HepG2 (cell line): ENCODE measurements around the gene NRK. TPM values are rescaled to one million over a fixed set of nuclear protein-coding genes. Genes with fewer than 3 reads are reported as not detected.
"Not testable (repeated sequence)": the region's sequence is repeated elsewhere in the genome, so short reads cannot be mapped to it uniquely, and the experiment has no call there.

ENCODE experiments used
- ATAC-seq: fragments of 200-7000 bp; cut with Tn5 transposase; 3 replicates; pipeline ENCODE4 v1.9.1; 2020; ENCODE audit warnings: mild to moderate bottlenecking, moderate library complexity
- BruUV-seq: library from RNA; stranded (reverse); fragments of 400-500 nt; replicated peaks from 2 replicates; lab custom pipeline; 2021; lab: Mats Ljungman, UMichigan
- CTCF ChIA-PET: fragments of 300-600 bp; formaldehyde crosslinking; extraction: SDS; loops from one replicate; lab custom pipeline; 2021; ENCODE audit warnings: low total read pairs, inconsistent platforms, low intra/inter-chr PET ratio; lab: Yijun Ruan, JAX
- POLR2A ChIA-PET: fragments of 350-600 bp; sonication (Branson Sonifier 250); formaldehyde crosslinking; loops from one replicate; lab custom pipeline; 2020; ENCODE audit warnings: antibody characterized with exemption, inconsistent platforms; lab: Yijun Ruan, JAX
- DNase-seq: peaks from one replicate; pipeline ENCODE4 v3.0.0-alpha.2; 2015; ENCODE audit warnings: low spot score
- FAIRE-seq: peaks from 3 replicates; lab custom pipeline; 2011; peaks lifted over from hg19 to GRCh38; lab: Jason Lieb, UNC
- H2AFZ ChIP-seq: one replicate; pipeline ENCODE4 v1.6.1; 2011; ENCODE audit warnings: low read length, inconsistent platforms
- H3K27ac ChIP-seq: fragments of 300-600 bp; 3 replicates; pipeline ENCODE4 v1.8.0; 2011; ENCODE audit warnings: mixed run types, mild to moderate bottlenecking, mixed read lengths, low read length, inconsistent platforms; ENCODE audit not compliant: insufficient read depth; ENCODE audit errors: extremely low read length
- H3K27me3 ChIP-seq, 2 experiments: fragments of 200-600 bp in 1 of 2; 2 replicates in 1 of 2; 3 replicates in 1 of 2; pipeline versions ENCODE4 v1.6.0 to v1.8.0; 2011; ENCODE audit warnings: low read length in 2 of 2, mild to moderate bottlenecking in 2 of 2, moderate library complexity in 2 of 2, inconsistent platforms in 1 of 2; ENCODE audit not compliant: insufficient read depth in 2 of 2, control insufficient read depth in 1 of 2
- H3K36me3 ChIP-seq, 2 experiments: fragments of 200-600 bp in 1 of 2; replicated peaks in 1 of 2; 2 replicates in 1 of 2; 3 replicates in 1 of 2; pipeline versions ENCODE4 v1.5.1 to v1.8.0; 2011; ENCODE audit warnings: low read length in 2 of 2, inconsistent platforms in 1 of 2; ENCODE audit not compliant: insufficient read depth in 2 of 2, control insufficient read depth in 1 of 2
- H3K4me1 ChIP-seq: 2 replicates; pipeline ENCODE4 v1.5.1; 2012; ENCODE audit warnings: low read length, inconsistent platforms; ENCODE audit not compliant: insufficient read depth
- H3K4me2 ChIP-seq: 2 replicates; pipeline ENCODE4 v1.6.0; 2011; ENCODE audit warnings: low read depth, low read length, inconsistent platforms
- H3K4me3 ChIP-seq, 3 experiments: fragments of 200-600 bp in 1 of 3; sonication (generic), shearing (Covaris generic) in 1 of 3; replicated peaks in 1 of 3; 2 replicates each; pipeline ENCODE4 v1.5.1; 2011 to 2016; ENCODE audit warnings: low read length in 3 of 3, inconsistent platforms in 2 of 3, low read depth in 2 of 3, mild to moderate bottlenecking in 2 of 3, control low read depth in 1 of 3, mixed read lengths in 1 of 3; ENCODE audit not compliant: insufficient read depth in 1 of 3
- H3K79me2 ChIP-seq: one replicate; pipeline ENCODE4 v1.6.1; 2011; ENCODE audit warnings: low read length, inconsistent platforms; ENCODE audit not compliant: insufficient read depth
- H3K9ac ChIP-seq: 2 replicates; pipeline ENCODE4 v1.6.0; 2011; ENCODE audit warnings: mild to moderate bottlenecking, low read depth, low read length, inconsistent platforms; ENCODE audit not compliant: insufficient read depth
- H3K9me3 ChIP-seq: 2 replicates; pipeline ENCODE4 v1.5.1; 2012; ENCODE audit warnings: mild to moderate bottlenecking, low read length
- H4K20me1 ChIP-seq: 2 replicates; pipeline ENCODE4 v1.6.0; 2011; ENCODE audit warnings: inconsistent platforms, mild to moderate bottlenecking, low read length, moderate library complexity; ENCODE audit not compliant: insufficient read depth
- BORCS8-MEF2B ChIP-seq: sonication (generic); formaldehyde crosslinking; IDR thresholded peaks from 2 replicates; pipeline ENCODE4 v1.8.0; 2022; ENCODE audit warnings: mild to moderate bottlenecking, missing genetic modification reagents
- HNRNPH1 ChIP-seq: fragments of 200-400 bp; formaldehyde crosslinking; optimal IDR thresholded peaks from 2 replicates; pipeline ENCODE3; 2017; ENCODE audit warnings: mild to moderate bottlenecking, low read depth, low read length
- PHF5A ChIP-seq: IDR thresholded peaks from one replicate; pipeline ENCODE4 v1.6.1; 2018; ENCODE audit warnings: low read depth, missing genetic modification reagents; ENCODE audit not compliant: unreplicated experiment
- ZFP36 ChIP-seq: fragments of 150-350 bp; IDR thresholded peaks from 2 replicates; pipeline ENCODE4 v1.6.1; 2018; ENCODE audit warnings: borderline replicate concordance, low read length, low read depth; ENCODE audit not compliant: partially characterized antibody
- ZNF12 ChIP-seq: sonication (generic); formaldehyde crosslinking; IDR thresholded peaks from 2 replicates; pipeline ENCODE4 v1.5.0; 2020; ENCODE audit warnings: missing genetic modification reagents
- ZNF136 ChIP-seq: sonication (generic); formaldehyde crosslinking; IDR thresholded peaks from 2 replicates; pipeline ENCODE4 v1.8.1; 2022; ENCODE audit warnings: low read depth, mild to moderate bottlenecking, moderate library complexity, missing genetic modification reagents
- ZNF224 ChIP-seq: sonication (generic); formaldehyde crosslinking; IDR thresholded peaks from 2 replicates; pipeline ENCODE4 v1.5.0; 2020; ENCODE audit warnings: mild to moderate bottlenecking, missing genetic modification reagents
- ZNF234 ChIP-seq: sonication (generic); formaldehyde crosslinking; conservative IDR thresholded peaks from 2 replicates; pipeline ENCODE4 v1.5.1; 2020; ENCODE audit warnings: mild to moderate bottlenecking, missing genetic modification reagents
- ZNF292 ChIP-seq: sonication (generic); formaldehyde crosslinking; IDR thresholded peaks from 2 replicates; pipeline ENCODE4 v1.8.1; 2022; ENCODE audit warnings: mild to moderate bottlenecking, low read depth, missing genetic modification reagents, borderline replicate concordance
- ZNF367 ChIP-seq: sonication (generic); formaldehyde crosslinking; IDR thresholded peaks from 2 replicates; pipeline ENCODE4 v1.4.0; 2020; ENCODE audit warnings: missing genetic modification reagents, borderline replicate concordance
- WGBS: methylation state at CpG from one replicate; pipeline ENCODE4 v1.1.6; 2017; ENCODE audit warnings: low lambda C conversion rate; 5-methylcytosine and 5-hydroxymethylcytosine counted together
- in situ Hi-C: cut with HindIII; loops from 2 replicates; pipeline ENCODE4 v1.10.0; 2017; ENCODE audit warnings: low pct_unique_long_range_greater_than_20kb; ENCODE audit not compliant: extremely low pct_ligation_motif_present
- intact Hi-C: fragments of 100-400 bp; cut with micrococcal nuclease; formaldehyde crosslinking; loops from one replicate; pipeline ENCODE4 v1.10.0; 2022; ENCODE audit not compliant: unreplicated experiment
- polyA plus RNA-seq, 8 experiments: library from polyadenylated mRNA; depleted of rRNA in 3 of 8; stranded (reverse) in 7 of 8; unstranded in 1 of 8; fragments of >200 nt; fragmentation: Illumina TruSeq in 4 of 8; extraction: Trizol in 4 of 8; gene quantifications; 2 replicates each; pipeline versions ENCODE4 v1.2.1 to v1.2.3, GENCODE V29; 2011 to 2016; ENCODE audit warnings: low read depth in 4 of 8, missing spikeins in 1 of 8, mixed read lengths in 1 of 8; ENCODE audit not compliant: insufficient read depth in 1 of 8
- total RNA-seq, 5 experiments: library from RNA; depleted of rRNA; stranded (reverse); fragments of >200 nt; fragmentation: Illumina TruSeq; extraction: Trizol; gene quantifications; 2 replicates each; pipeline ENCODE4 v1.2.3, GENCODE V29; 2016; ENCODE audit warnings: low read depth in 1 of 5
- TF ChIP-seq, protein P1 (sequence below): sonication (generic); formaldehyde crosslinking; IDR thresholded peaks from 2 replicates; pipeline ENCODE4 v1.4.0; 2020; ENCODE audit warnings: missing genetic modification reagents, mild to moderate bottlenecking, borderline replicate concordance
- TF ChIP-seq, protein P2 (sequence below): sonication (generic); formaldehyde crosslinking; IDR thresholded peaks from 2 replicates; pipeline ENCODE4 v1.5.0; 2020; ENCODE audit warnings: mild to moderate bottlenecking, missing genetic modification reagents
- TF ChIP-seq, protein P3 (sequence below): IDR thresholded peaks from 2 replicates; pipeline ENCODE4 v1.6.1; 2016; ENCODE audit warnings: mild to moderate bottlenecking

The NRK gene
- total and polyA plus RNA-seq, 2 of the 13 experiments (the other 11 are each of a cell fraction or from before 2014, with no cell fraction given), result not detected

DNA sequence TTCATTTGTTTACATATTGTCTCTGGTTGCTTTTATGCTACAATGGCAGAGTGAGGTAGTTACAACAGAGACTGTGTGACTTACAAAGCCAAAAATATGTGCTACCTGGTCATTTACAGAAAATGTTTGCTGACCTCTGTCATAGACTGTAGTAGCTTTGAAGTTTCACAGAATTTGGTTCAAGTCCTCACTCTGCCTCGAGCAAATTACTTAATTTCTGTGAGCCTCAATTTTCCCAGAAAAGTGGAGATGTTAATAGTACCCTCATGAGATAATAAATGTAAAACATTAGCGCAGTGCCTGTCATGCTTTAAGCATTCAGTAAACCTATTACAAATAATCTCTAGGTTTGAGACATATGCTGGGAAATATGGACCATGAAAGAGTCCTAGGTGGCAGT, 18.4 kb upstream of the NRK start:
- CTCF ChIA-PET, result no interaction called here
- H3K27ac ChIP-seq, result no peak overlapping the region
- intact Hi-C loops (no loop called here), in situ Hi-C loops (no loop called here)
- no peak overlapping the region for H3K4me3 ChIP-seq
- WGBS, result 31% methylated on average over 2 of the region's 2 CpGs
- TF ChIP-seq ZNF224 (CRISPR knock-in tag) (no peak), ZNF367 (CRISPR knock-in tag) (no peak), ZNF292 (CRISPR knock-in tag) (no peak), PHF5A (CRISPR knock-in tag) (no peak), ZNF234 (CRISPR knock-in tag) (no peak), HNRNPH1 (no peak), ZNF136 (CRISPR knock-in tag) (no peak), BORCS8-MEF2B (CRISPR knock-in tag) (no peak), ZFP36 (no peak), ZNF12 (CRISPR knock-in tag) (no peak)
- TF ChIP-seq, protein P1, sequence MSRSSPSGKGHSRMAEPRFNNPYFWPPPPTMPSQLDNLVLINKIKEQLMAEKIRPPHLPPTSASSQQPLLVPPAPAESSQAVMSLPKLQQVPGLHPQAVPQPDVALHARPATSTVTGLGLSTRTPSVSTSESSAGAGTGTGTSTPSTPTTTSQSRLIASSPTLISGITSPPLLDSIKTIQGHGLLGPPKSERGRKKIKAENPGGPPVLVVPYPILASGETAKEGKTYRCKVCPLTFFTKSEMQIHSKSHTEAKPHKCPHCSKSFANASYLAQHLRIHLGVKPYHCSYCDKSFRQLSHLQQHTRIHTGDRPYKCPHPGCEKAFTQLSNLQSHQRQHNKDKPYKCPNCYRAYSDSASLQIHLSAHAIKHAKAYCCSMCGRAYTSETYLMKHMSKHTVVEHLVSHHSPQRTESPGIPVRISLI (CRISPR knock-in tag), result no peak
- TF ChIP-seq, protein P2, sequence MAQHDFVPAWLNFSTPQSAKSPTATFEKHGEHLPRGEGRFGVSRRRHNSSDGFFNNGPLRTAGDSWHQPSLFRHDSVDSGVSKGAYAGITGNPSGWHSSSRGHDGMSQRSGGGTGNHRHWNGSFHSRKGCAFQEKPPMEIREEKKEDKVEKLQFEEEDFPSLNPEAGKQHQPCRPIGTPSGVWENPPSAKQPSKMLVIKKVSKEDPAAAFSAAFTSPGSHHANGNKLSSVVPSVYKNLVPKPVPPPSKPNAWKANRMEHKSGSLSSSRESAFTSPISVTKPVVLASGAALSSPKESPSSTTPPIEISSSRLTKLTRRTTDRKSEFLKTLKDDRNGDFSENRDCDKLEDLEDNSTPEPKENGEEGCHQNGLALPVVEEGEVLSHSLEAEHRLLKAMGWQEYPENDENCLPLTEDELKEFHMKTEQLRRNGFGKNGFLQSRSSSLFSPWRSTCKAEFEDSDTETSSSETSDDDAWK (CRISPR knock-in tag), result no peak
- TF ChIP-seq, protein P3, sequence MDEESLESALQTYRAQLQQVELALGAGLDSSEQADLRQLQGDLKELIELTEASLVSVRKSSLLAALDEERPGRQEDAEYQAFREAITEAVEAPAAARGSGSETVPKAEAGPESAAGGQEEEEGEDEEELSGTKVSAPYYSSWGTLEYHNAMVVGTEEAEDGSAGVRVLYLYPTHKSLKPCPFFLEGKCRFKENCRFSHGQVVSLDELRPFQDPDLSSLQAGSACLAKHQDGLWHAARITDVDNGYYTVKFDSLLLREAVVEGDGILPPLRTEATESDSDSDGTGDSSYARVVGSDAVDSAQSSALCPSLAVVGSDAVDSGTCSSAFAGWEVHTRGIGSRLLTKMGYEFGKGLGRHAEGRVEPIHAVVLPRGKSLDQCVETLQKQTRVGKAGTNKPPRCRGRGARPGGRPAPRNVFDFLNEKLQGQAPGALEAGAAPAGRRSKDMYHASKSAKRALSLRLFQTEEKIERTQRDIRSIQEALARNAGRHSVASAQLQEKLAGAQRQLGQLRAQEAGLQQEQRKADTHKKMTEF (CRISPR knock-in tag), result no peak
- H3K9me3 ChIP-seq, result no peaks in the 10 kb centered on the region
- no peak overlapping the region for H2AFZ ChIP-seq
- no TSS peak for BruUV-seq
- DNase-seq (no peak), ATAC-seq (no peak), FAIRE-seq (no peak)
- no peaks in the 10 kb centered on the region for H4K20me1 ChIP-seq
- H3K27me3 ChIP-seq, result no peaks in the 10 kb centered on the region
- no peaks in the 10 kb centered on the region for H3K79me2 ChIP-seq
- H3K4me1 ChIP-seq, result no peaks in the 10 kb centered on the region
- no peaks in the 10 kb centered on the region for H3K36me3 ChIP-seq
- POLR2A ChIA-PET, result no interaction called here
- H3K9ac ChIP-seq, result no peak overlapping the region
- H3K4me2 ChIP-seq, result no peak overlapping the region

DNA sequence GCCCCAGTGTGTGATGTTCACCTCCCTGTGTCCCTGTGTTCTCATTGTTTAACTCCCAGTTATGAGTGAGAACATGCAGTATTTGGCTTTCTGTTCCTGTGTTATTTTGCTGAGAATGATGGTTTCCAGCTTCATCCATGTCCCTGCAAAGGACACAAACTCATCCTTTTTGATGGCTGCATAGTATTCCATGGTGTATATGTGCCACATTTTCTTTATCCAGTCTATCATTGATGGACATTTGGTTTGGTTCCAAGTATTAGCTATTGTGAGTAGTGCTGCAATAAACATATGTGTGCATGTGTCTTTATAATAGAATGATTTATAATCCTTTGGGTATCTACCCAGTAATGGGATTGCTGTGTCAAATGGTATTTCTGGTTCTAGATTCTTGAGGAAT, 16.7 kb upstream of the NRK start:
- DNase-seq, result not testable (repeated sequence)

More for the DNA sequence above, 16.7 kb upstream of the NRK start:
- H3K4me3 ChIP-seq, intact Hi-C loops, H3K4me2 ChIP-seq, H3K79me2 ChIP-seq, H3K4me1 ChIP-seq, H3K27ac ChIP-seq, FAIRE-seq, H3K27me3 ChIP-seq, H3K9me3 ChIP-seq, H2AFZ ChIP-seq, H3K36me3 ChIP-seq, in situ Hi-C loops, BruUV-seq, H4K20me1 ChIP-seq, POLR2A ChIA-PET, ATAC-seq, H3K9ac ChIP-seq, CTCF ChIA-PET: not testable (repeated sequence)
